ENCODE data around the gene PLSCR3. TPM values are rescaled to one million over a fixed set of nuclear protein-coding genes. Genes with fewer than 3 reads are reported as not detected.

The PLSCR3 gene
- polyA plus RNA-seq, 1 donor from 2014 or later: 113 TPM

GRCh38 chr17:7363311-7363710, 31.0 kb downstream of the PLSCR3 start:
- H3K9me3 Mint-ChIP-seq: no peaks in the 10 kb centered on the region
- no peak overlapping the region for H3K4me3 Mint-ChIP-seq
- peaks cover 0 to 1% (median 0%) of the 10 kb centered on the region in 3 donors for H3K4me1 Mint-ChIP-seq
- H3K27me3 Mint-ChIP-seq: peaks cover 2% of the 10 kb centered on the region
- no peaks in the 10 kb centered on the region for H3K36me3 Mint-ChIP-seq
- H3K27ac Mint-ChIP-seq: no peak overlapping the region

GRCh38 chr17:7361906-7362305, 32.4 kb downstream of the PLSCR3 start:
- H3K4me3 Mint-ChIP-seq: no peak overlapping the region
- peaks cover 2% of the 10 kb centered on the region for H3K27me3 Mint-ChIP-seq
- H3K27ac Mint-ChIP-seq: no peak overlapping the region
- H3K9me3 Mint-ChIP-seq: no peaks in the 10 kb centered on the region
- no peaks in the 10 kb centered on the region for H3K4me1 Mint-ChIP-seq
- no peaks in the 10 kb centered on the region for H3K36me3 Mint-ChIP-seq

- no peak overlapping the region for H3K4me3 Mint-ChIP-seq
- no peak overlapping the region for H3K27ac Mint-ChIP-seq
- H3K36me3 Mint-ChIP-seq: no peaks in the 10 kb centered on the region
These were observed 36.9 kb downstream of the PLSCR3 start for GRCh38 chr17:7357381-7357780.

GRCh38 chr17:7356756-7357155, 37.6 kb downstream of the PLSCR3 start:
- H3K27ac Mint-ChIP-seq: peak overlapping the region in 1 of 3 donors; percentile 48

More at GRCh38 chr17:7357381-7357780, 36.9 kb downstream of the PLSCR3 start:
- Mint-ChIP-seq H3K4me1 (peaks cover 0 to 13% (median 12%) of the 10 kb centered on the region in 3 donors), H3K9me3 (no peaks in the 10 kb centered on the region), H3K27me3 (no peaks in the 10 kb centered on the region)

GRCh38 chr17:7356072-7356549, 38.2 kb downstream of the PLSCR3 start:
- Mint-ChIP-seq H3K4me3 (peak overlapping the region in 2 of 4 donors; percentile 38 to 40), H3K36me3 (no peaks in the 10 kb centered on the region), H3K27me3 (no peaks in the 10 kb centered on the region), H3K9me3 (no peaks in the 10 kb centered on the region), H3K4me1 (peaks cover 0 to 16% (median 16%) of the 10 kb centered on the region in 3 donors), H3K27ac (no peak overlapping the region)

More at GRCh38 chr17:7356756-7357155, 37.6 kb downstream of the PLSCR3 start:
- no peaks in the 10 kb centered on the region for H3K27me3 Mint-ChIP-seq
- peak overlapping the region in 1 of 4 donors; percentile 26 for H3K4me3 Mint-ChIP-seq
- H3K9me3 Mint-ChIP-seq: no peaks in the 10 kb centered on the region
- no peaks in the 10 kb centered on the region for H3K36me3 Mint-ChIP-seq
- H3K4me1 Mint-ChIP-seq: peaks cover 0 to 14% (median 13%) of the 10 kb centered on the region in 3 donors

GRCh38 chr17:7355573-7355972, 38.8 kb downstream of the PLSCR3 start:
- H3K36me3 Mint-ChIP-seq: no peaks in the 10 kb centered on the region
- no peaks in the 10 kb centered on the region for H3K9me3 Mint-ChIP-seq
- H3K27me3 Mint-ChIP-seq: no peaks in the 10 kb centered on the region
- peak overlapping the region in 2 of 4 donors; percentile 8 to 40 for H3K4me3 Mint-ChIP-seq
- no peak overlapping the region for H3K27ac Mint-ChIP-seq
- peaks cover 0 to 16% (median 16%) of the 10 kb centered on the region in 3 donors for H3K4me1 Mint-ChIP-seq

- H3K4me3 Mint-ChIP-seq: peak within 1 kb of the TSS in 3 of 4 donors; percentile 12 to 88 (median 38)
- H3K4me1 Mint-ChIP-seq: peaks cover 5 to 19% (median 16%) of the 10 kb centered on the region in 3 donors
- H3K27ac Mint-ChIP-seq: peak within 1 kb of the TSS in 1 of 3 donors; percentile 85
- H3K27me3 Mint-ChIP-seq: no peaks in the 10 kb centered on the region
- H3K36me3 Mint-ChIP-seq: no peaks in the 10 kb centered on the region
- no peaks in the 10 kb centered on the region for H3K9me3 Mint-ChIP-seq
These were observed 39.3 kb downstream of the PLSCR3 start, which contains the start of gene TMEM95 for GRCh38 chr17:7355053-7355452. Gene TMEM95 (plus strand): TSS chr17:7355156. CDS start chr17:7355205, 49 bp downstream.

GRCh38 chr17:7354262-7354843, 40.0 kb downstream of the PLSCR3 start:
- Mint-ChIP-seq H3K4me3 (peak overlapping the region in 2 of 4 donors; percentile 12 to 65), H3K4me1 (peaks cover 9 to 23% (median 21%) of the 10 kb centered on the region in 3 donors)

GRCh38 chr17:7352910-7353635, 41.3 kb downstream of the PLSCR3 start:
- Mint-ChIP-seq H3K27ac (peak overlapping the region; percentile 82 to 97 (median 85)), H3K4me3 (peak overlapping the region; percentile 87 to 96 (median 90)), H3K27me3 (no peaks in the 10 kb centered on the region), H3K4me1 (peaks cover 9 to 23% (median 21%) of the 10 kb centered on the region in 3 donors), H3K36me3 (no peaks in the 10 kb centered on the region), H3K9me3 (no peaks in the 10 kb centered on the region)

More at GRCh38 chr17:7354262-7354843, 40.0 kb downstream of the PLSCR3 start:
- Mint-ChIP-seq H3K36me3 (no peaks in the 10 kb centered on the region), H3K27ac (peak overlapping the region in 1 of 3 donors; percentile 73), H3K9me3 (no peaks in the 10 kb centered on the region), H3K27me3 (no peaks in the 10 kb centered on the region)

GRCh38 chr17:7352503-7352889, 41.8 kb downstream of the PLSCR3 start:
- H3K27ac Mint-ChIP-seq: peak overlapping the region; percentile 82 to 97 (median 85)
- H3K36me3 Mint-ChIP-seq: no peaks in the 10 kb centered on the region
- H3K27me3 Mint-ChIP-seq: no peaks in the 10 kb centered on the region
- peak overlapping the region; percentile 87 to 96 (median 90) for H3K4me3 Mint-ChIP-seq
- peaks cover 9 to 23% (median 21%) of the 10 kb centered on the region in 3 donors for H3K4me1 Mint-ChIP-seq
- no peaks in the 10 kb centered on the region for H3K9me3 Mint-ChIP-seq

- Mint-ChIP-seq H3K27ac (peak within 1 kb of the TSS; percentile 82 to 99 (median 97)), H3K4me1 (peaks cover 9 to 23% (median 21%) of the 10 kb centered on the region in 3 donors), H3K4me3 (peak within 1 kb of the TSS; percentile 87 to 96 (median 90)), H3K27me3 (no peaks in the 10 kb centered on the region), H3K9me3 (no peaks in the 10 kb centered on the region), H3K36me3 (no peaks in the 10 kb centered on the region)
These were observed 42.4 kb downstream of the PLSCR3 start, which contains the start of gene KCTD11 for GRCh38 chr17:7351665-7352502. Gene KCTD11 (plus strand): TSS chr17:7352162.

GRCh38 chr17:7348478-7349242, 45.7 kb downstream of the PLSCR3 start:
- H3K9me3 Mint-ChIP-seq: no peaks in the 10 kb centered on the region
- peak overlapping the region in 2 of 4 donors; percentile 38 to 88 for H3K4me3 Mint-ChIP-seq
- H3K27ac Mint-ChIP-seq: peak overlapping the region; percentile 57 to 99 (median 63)
- peaks cover 15 to 20% (median 15%) of the 10 kb centered on the region in 3 donors for H3K4me1 Mint-ChIP-seq
- no peaks in the 10 kb centered on the region for H3K27me3 Mint-ChIP-seq
- H3K36me3 Mint-ChIP-seq: no peaks in the 10 kb centered on the region

GRCh38 chr17:7347630-7348477, 46.5 kb downstream of the PLSCR3 start:
- Mint-ChIP-seq H3K4me3 (no peak overlapping the region), H3K9me3 (no peaks in the 10 kb centered on the region), H3K4me1 (peaks cover 13 to 15% (median 15%) of the 10 kb centered on the region in 3 donors), H3K36me3 (no peaks in the 10 kb centered on the region), H3K27ac (peak overlapping the region in 1 of 3 donors; percentile 16), H3K27me3 (no peaks in the 10 kb centered on the region)

Measured in IgD-negative memory B cell (primary cell).